Measurements from ENCODE around the gene RUNDC1.

The RUNDC1 gene

DNA sequence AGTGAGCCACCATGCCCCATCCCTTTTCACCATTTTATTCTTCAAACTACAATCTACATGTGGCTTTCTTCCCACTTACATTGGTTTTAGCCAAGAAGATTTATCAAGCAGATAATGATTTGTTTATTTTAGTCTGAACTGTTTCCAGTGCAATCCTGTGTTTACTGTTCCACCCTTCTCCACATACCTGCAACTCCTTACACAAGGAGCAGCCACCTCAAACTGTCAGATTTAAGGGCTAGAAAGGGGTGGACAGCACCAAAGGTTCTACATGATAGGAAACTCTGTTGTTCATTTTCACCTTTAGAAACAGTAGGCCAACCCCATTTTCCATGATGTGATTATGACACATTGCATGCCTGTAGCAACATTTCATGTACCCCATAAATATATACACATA lies 1.9 kb downstream of the RUNDC1 start:
- peaks cover 5% of the 10 kb centered on the region; the same call in 1 of the 2 replicates for H4K20me1 ChIP-seq (ENCODE audit: insufficient read depth, low read length)
- H3K4me1 ChIP-seq (ENCODE audit: low read length) = peaks cover 48% of the 10 kb centered on the region
- H3K27me3 ChIP-seq (ENCODE audit: low read depth, low read length) = no peaks in the 10 kb centered on the region
- H3K4me2 ChIP-seq (ENCODE audit: low read length) = peak overlapping the region; percentile 98
- H3K4me3 ChIP-seq (ENCODE audit: low read length) = no peak overlapping the region; the same call in 1 of the 2 replicates
- no peak overlapping the region for H3K9ac ChIP-seq (ENCODE audit: low read length)
- H3K79me2 ChIP-seq (ENCODE audit: low read length) = peaks cover 67% of the 10 kb centered on the region
- H3K27ac ChIP-seq (ENCODE audit: low read length) = no peak overlapping the region
- no peak overlapping the region for H2AFZ ChIP-seq (ENCODE audit: low read depth, low read length)
- no peak for TF ChIP-seq EZH2phosphoT487 (IDR thresholded peaks at IDR 0.05; ENCODE audit: low read depth)
- TF ChIP-seq, protein P1, sequence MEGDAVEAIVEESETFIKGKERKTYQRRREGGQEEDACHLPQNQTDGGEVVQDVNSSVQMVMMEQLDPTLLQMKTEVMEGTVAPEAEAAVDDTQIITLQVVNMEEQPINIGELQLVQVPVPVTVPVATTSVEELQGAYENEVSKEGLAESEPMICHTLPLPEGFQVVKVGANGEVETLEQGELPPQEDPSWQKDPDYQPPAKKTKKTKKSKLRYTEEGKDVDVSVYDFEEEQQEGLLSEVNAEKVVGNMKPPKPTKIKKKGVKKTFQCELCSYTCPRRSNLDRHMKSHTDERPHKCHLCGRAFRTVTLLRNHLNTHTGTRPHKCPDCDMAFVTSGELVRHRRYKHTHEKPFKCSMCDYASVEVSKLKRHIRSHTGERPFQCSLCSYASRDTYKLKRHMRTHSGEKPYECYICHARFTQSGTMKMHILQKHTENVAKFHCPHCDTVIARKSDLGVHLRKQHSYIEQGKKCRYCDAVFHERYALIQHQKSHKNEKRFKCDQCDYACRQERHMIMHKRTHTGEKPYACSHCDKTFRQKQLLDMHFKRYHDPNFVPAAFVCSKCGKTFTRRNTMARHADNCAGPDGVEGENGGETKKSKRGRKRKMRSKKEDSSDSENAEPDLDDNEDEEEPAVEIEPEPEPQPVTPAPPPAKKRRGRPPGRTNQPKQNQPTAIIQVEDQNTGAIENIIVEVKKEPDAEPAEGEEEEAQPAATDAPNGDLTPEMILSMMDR (IDR thresholded peaks at IDR 0.05; ENCODE audit: low read depth, low read length) = no peak
- H3K9me3 ChIP-seq (ENCODE audit: insufficient read depth, low read length) = no peaks in the 10 kb centered on the region
- peaks cover 22% of the 10 kb centered on the region for H3K36me3 ChIP-seq (replicated peaks; ENCODE audit: low read depth, low read length)

DNA sequence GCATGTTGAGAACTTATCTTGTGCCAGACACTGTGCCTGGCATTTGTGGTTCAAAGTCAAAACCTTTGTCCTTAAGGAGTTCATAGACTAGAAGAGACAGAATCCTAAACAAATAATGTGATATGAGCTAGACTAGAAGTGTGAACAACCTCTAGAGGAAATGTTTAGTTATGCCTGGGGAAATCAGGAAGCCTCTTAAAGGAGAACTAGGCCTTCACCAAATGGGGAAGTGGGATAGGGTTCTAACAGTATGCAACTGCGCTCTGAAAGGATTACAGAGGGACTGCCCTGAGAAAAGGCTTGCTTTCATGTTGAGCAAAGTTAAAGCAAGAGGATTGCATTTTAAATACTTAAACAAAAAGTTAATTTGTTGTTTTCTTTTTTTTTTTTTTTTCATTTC lies 4.9 kb downstream of the RUNDC1 start:
- H3K4me3 ChIP-seq (ENCODE audit: low read length) = peak overlapping the region; percentile 57

DNA sequence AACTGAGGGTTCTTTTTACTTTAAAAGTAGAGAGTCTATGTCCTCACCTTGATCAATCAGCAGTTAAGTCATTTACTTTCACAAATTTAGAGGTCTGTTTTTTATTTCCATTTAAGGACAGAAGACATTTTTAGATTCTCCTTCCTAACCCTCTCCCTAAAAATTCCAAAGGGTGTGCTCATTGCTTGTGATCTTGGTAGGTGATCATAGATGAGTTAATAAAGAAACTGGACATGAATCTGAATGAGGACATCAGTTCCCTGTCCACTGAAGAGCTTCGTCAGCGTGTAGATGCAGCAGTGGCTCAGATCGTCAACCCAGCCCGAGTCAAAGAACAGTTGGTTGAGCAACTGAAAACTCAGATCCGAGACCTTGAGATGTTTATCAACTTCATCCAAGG lies 8.8 kb downstream of the RUNDC1 start:
- Histone ChIP-seq H3K4me2 (ENCODE audit: low read length) (no peak overlapping the region), H3K9ac (ENCODE audit: low read length) (no peak overlapping the region), H3K36me3 (replicated peaks; ENCODE audit: low read depth, low read length) (peaks cover 58% of the 10 kb centered on the region), H3K9me3 (ENCODE audit: insufficient read depth, low read length) (no peaks in the 10 kb centered on the region), H3K27me3 (ENCODE audit: low read depth, low read length) (no peaks in the 10 kb centered on the region), H4K20me1 (ENCODE audit: insufficient read depth, low read length) (no peaks in the 10 kb centered on the region), H3K27ac (ENCODE audit: low read length) (no peak overlapping the region), H2AFZ (ENCODE audit: low read depth, low read length) (no peak overlapping the region), H3K4me3 (ENCODE audit: low read length) (no peak overlapping the region), H3K79me2 (ENCODE audit: low read length) (peaks cover 24% of the 10 kb centered on the region), H3K4me1 (ENCODE audit: low read length) (peaks cover 24% of the 10 kb centered on the region)
- TF ChIP-seq, protein P1 (IDR thresholded peaks at IDR 0.05; ENCODE audit: low read depth, low read length) = no peak
- no peak for TF ChIP-seq EZH2phosphoT487 (IDR thresholded peaks at IDR 0.05; ENCODE audit: low read depth)

More for the DNA sequence above, 4.9 kb downstream of the RUNDC1 start:
- H3K79me2 ChIP-seq (ENCODE audit: low read length) = peaks cover 59% of the 10 kb centered on the region
- no peak overlapping the region for H2AFZ ChIP-seq (ENCODE audit: low read depth, low read length)
- peak overlapping the region; percentile 63 for H3K9ac ChIP-seq (ENCODE audit: low read length)
- TF ChIP-seq EZH2phosphoT487 (IDR thresholded peaks at IDR 0.05; ENCODE audit: low read depth) = no peak
- TF ChIP-seq, protein P1 (IDR thresholded peaks at IDR 0.05; ENCODE audit: low read depth, low read length) = no peak
- H3K4me1 ChIP-seq (ENCODE audit: low read length) = peaks cover 39% of the 10 kb centered on the region
- peak overlapping the region; percentile 91 for H3K27ac ChIP-seq (ENCODE audit: low read length)
- no peaks in the 10 kb centered on the region for H3K27me3 ChIP-seq (ENCODE audit: low read depth, low read length)
- H4K20me1 ChIP-seq (ENCODE audit: insufficient read depth, low read length) = peaks cover 5% of the 10 kb centered on the region; the same call in 1 of the 2 replicates
- H3K36me3 ChIP-seq (replicated peaks; ENCODE audit: low read depth, low read length) = peaks cover 39% of the 10 kb centered on the region
- peak overlapping the region; percentile 81 for H3K4me2 ChIP-seq (ENCODE audit: low read length)
- H3K9me3 ChIP-seq (ENCODE audit: insufficient read depth, low read length) = no peaks in the 10 kb centered on the region

DNA sequence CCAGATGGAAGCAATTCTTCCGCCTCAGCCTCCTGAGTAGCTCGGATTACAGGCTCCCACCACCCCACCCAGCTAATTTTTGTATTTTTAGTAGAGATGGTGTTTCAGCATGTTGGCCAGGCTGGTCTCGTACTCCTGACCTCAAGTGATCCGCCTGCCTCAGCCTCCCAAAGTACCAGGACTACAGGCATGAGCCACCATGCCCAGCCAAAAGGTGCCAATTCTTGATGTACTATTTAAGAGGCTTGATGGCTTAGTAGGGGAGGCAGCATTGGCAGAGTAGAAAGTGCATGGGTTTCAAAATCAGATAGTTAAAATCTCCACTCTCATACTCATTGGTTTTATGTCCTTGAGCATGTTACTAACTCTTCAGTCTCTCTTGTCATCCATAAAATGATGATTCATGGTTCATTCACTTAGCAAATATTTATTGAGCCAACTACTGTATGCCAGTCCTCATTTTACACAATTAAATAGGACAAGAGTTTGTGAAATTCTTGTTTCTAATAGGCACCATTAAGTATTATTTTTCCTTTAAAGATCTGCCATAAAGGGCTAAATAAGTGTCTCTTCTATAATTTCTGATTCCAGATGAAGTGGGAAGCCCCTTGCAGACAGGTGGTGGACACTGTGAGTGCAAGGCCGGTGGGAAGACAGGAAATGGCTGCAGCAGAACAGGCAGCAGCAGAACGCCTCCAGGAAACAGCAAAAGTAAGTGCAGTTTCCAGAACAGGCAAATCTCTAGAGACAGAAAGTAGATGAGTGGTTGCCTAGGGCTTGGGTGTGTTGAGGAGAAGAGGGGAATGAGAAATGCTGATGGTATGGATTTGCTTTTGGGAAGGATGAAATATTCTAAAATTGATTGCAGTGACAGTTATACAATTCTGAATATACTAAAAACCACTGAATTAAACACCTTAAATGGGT lies 9.6 kb downstream of the RUNDC1 start:
- H3K4me1 ChIP-seq (ENCODE audit: low read length) = peaks cover 15% of the 10 kb centered on the region
- no peak overlapping the region for H3K4me2 ChIP-seq (ENCODE audit: low read length)
- H3K79me2 ChIP-seq (ENCODE audit: low read length) = peaks cover 18% of the 10 kb centered on the region
- no peak overlapping the region for H3K4me3 ChIP-seq (ENCODE audit: low read length)
- H2AFZ ChIP-seq (ENCODE audit: low read depth, low read length) = no peak overlapping the region
- no peaks in the 10 kb centered on the region for H3K9me3 ChIP-seq (ENCODE audit: insufficient read depth, low read length)
- peaks cover 61% of the 10 kb centered on the region for H3K36me3 ChIP-seq (replicated peaks; ENCODE audit: low read depth, low read length)
- H4K20me1 ChIP-seq (ENCODE audit: insufficient read depth, low read length) = no peaks in the 10 kb centered on the region
- TF ChIP-seq EZH2phosphoT487 (IDR thresholded peaks at IDR 0.05; ENCODE audit: low read depth) = no peak
- TF ChIP-seq, protein P1 (IDR thresholded peaks at IDR 0.05; ENCODE audit: low read depth, low read length) = no peak
- H3K27me3 ChIP-seq (ENCODE audit: low read depth, low read length) = no peaks in the 10 kb centered on the region
- H3K9ac ChIP-seq (ENCODE audit: low read length) = no peak overlapping the region
- H3K27ac ChIP-seq (ENCODE audit: low read length) = no peak overlapping the region

Measured in OCI-LY3 (cell line).